HG03378 (cell line): ENCODE measurements around the gene LGALS3.
"Not testable (repeated sequence)": the region's sequence is repeated elsewhere in the genome, so short reads cannot be mapped to it uniquely, and the experiment has no call there.

ENCODE experiments used
- ATAC-seq: cut with Tn5 transposase; IDR thresholded peaks from one replicate; pipeline ENCODE4 v1.9.1; 2021; ENCODE audit warnings: mild to moderate bottlenecking, moderate library complexity; ENCODE audit not compliant: unreplicated experiment

LGALS3 gene

DNA sequence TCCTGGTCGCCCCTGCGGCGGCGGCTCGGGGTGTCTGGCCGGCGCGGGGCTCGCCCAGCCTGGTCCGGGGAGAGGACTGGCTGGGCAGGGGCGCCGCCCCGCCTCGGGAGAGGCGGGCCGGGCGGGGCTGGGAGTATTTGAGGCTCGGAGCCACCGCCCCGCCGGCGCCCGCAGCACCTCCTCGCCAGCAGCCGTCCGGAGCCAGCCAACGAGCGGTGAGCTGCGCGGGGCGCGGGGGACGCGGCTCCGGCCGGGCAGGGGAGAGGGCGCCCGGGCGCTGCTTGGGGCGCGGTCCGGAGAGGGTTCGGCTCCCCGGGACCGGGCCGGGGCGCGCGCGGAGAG, at the start of gene LGALS3:
Gene LGALS3, plus strand, starts transcription at position 167 of the 342 bp plus-strand sequence. CDS start 8,122 bp downstream, outside the sequence.
- peak; percentile 9 for ATAC-seq

DNA sequence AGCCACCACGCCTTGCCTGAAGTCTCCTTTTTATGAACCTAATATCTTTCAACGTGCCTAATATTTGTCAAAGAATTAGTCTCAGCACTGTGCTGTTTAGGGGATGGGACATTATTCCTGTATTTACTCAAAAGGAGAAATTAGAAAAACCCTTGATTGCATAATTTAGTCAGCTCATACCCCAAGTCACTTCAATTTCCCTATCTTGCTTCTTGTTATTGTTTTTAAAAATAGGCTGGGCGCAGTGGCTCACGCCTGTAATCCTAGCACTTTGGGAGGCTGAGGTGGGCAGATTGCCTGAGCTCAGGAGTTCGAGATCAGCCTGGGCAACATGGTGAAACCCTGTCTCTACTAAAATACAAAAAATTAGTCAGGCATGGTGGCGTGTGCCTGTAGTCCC, 49.1 kb upstream of the LGALS3 start:
- ATAC-seq: not testable (repeated sequence)

DNA sequence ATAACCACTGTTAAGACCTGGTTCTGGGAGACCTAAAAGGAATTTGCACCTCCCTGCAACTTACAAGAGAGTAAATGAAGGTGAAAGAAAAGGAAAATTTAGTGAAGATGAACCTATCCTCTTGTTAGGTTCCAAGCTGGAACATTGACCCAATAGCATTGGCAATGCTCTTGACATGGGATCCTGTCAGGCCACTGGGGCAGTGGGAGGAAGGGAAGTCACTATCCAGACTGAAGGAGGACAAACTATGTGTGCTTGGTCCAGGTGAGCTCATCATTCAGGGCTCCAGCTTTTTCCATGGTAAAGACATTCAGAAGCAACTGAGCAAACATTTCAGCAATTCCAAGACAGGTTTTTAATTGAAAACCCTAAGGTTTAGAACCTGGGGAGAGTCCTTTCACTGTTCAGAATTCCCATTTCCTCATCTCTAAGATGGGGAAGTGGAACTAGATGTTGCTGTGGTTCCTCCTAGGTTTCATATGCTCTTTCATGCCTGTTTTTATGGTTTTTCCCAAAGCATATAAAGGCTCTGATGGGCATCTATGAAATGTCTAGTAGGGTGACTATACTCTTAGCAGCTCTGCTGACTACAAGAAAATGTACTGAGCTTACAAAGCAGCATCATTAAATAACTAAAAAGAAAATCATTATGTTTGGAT, 44.5 kb upstream of the LGALS3 start:
- no peak for ATAC-seq

DNA sequence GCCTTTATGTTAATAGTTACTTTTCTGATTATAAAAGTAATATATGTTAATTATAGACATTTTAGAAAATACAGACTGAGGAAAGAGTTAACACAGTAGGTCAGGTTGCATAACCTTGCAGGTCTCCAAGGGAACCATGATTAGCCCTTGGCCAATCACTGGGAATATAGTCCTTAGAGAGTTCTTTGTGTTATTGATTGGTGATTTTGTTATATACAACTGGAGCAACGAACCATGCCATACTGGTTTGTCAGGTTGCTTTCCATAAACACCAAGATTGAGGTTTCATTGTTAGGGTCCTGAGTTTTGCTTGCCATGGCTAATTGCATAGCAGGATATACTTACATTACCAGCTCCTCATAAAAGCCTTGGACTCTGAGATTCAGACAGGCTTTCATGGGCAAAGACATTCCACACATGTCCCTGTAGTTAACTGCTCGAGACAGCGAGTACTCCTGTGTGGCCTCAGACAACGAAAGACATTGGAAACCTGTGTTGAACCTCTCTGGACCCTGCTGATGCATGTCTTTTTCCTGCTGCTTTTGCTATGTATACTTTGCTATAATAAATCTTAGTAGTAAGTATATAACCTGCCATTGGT, 43.9 kb upstream of the LGALS3 start:
- ATAC-seq: no peak

DNA sequence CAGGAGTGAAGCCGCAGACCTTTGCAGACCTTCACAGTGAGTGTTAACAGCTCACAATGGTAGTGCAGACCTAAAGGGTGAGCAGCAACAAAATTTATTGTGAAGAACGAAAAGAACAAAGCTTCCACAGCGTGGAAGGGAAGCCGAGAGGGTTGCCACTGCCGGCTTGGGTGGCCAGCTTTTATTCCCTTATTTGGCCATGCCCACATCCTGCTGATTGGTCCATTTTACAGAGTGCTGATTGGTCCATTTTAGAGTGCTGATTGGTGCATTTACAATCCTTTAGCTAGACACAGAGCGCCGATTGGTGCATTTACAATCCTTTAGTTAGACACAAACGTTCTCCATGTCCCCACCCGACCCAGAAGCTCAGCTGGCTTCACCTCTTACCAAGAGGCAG, 42.1 kb upstream of the LGALS3 start:
- no peak for ATAC-seq

DNA sequence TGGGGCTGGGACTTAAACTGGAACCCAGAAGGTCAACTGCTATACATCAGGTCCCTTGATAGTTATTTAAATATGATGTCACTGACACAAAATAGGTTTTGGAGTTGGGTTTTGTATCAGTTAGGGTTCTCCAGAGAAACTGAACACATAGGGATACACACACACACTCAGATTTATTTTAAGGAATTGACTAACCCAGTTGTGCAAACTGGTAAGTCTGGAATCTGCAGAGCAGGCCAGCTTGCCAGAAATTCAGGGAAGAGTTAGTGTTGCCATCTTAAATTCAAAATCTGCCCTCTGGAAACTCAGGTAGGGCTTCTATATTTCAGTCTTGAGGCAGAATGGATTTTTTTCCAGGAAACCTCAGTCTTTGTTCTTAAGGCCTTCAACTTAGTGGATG, 40.7 kb upstream of the LGALS3 start:
- ATAC-seq: no peak

DNA sequence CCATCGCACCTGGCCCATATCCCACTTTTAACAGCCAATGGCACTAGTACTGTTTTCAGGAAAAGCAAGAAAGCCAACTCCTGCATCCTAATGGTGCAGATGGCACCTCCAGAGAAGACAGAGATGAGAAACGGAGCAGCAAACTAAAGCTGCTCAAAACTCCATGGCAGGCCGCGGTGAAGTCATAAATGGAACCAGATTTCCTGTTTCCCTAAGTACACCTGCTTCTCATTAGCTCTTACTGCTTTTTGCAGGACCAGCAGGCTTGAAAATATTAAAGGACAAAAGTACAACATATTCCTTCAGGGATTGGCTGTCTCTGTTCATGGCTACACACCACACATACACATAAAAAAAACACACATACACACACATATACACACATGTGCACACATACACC, 36.7 kb upstream of the LGALS3 start:
- ATAC-seq: no peak

DNA sequence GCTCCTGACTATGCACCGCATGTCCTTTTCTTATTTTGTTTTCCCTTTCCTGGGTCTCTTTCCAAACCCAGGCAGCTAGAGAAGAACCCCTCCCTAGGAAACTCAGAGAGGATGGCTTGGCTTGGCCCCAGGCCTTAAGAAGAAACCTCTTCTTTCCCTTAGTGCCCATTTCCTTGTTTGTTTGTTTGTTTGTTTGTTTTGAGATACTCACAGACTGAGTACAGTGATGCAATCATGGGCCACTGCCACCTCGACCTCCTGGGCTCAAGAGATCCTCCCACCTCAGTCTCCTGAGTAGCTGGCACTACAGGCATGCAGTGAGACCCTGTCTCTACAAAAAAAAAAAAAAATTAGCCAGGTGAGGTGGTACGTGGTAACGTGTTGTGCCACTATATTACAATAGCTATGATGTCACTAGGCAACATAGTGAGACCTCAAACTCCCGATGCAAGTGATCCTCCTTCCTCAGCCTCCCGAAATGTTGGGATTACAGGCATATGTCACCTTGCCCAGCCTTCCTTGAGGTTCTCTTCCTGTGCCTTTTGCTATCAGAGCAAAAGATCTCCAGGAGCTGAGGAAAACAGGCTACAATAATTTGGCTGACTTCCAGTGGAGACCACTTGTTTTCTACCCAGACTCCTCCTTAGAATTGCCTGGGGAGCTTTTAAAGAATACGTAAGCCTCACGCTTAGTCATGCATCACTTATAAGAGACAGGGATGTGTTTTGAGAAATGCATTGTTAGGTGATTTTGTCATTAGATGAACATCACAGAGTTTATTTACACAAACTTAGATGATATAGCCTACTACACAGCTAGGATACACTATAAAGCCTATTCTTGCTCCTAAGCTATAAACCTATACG, 34.5 kb upstream of the LGALS3 start:
- no peak for ATAC-seq

DNA sequence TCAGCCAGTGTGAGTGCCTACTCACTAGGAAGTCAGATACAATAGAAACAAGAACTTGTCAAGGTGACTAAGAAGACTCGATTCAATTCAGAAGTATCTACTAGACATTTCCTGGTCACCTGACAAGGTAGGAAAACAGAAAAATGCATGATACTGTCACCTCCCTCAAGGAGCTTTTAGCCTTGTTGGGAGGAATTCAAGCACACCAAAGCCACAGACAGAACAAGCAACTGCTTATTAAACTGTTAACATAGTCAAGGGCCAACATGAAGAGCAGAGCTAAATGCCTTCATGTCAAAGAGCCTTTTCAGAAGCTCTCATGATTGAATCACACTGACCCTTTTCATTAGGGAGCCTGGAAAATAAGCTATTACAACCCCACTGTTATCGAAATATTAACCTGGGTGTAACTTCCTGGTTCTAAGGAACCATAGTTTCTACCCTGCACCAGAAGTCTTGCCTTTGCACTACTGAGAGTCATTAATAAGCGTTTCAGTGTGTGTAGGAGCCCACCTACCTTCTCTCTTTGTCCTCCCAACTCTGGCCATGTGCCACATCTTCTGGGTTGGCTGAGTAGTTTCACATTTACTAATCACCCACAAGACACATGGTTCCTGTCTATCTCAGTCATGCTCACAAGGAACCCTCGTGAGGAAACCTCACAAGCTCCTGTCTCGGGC, 31.0 kb upstream of the LGALS3 start:
- ATAC-seq: peak; percentile 59

DNA sequence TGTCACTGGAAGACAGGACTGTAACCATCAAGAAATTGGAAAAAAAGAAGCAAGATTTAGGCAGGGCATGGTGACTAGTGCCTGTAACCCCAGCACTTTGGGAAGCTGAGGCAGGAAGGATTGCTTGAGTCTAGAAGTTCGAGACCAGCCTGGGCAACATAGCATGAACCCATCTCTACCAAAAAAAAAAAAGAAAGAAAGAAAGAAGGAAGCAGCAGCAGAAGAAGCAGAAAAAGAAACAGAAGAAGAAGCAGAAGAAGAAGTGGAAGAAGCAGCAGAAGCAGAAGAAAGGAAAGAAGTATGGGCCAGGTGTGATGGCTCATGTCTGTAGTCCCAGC, 30.5 kb upstream of the LGALS3 start:
- ATAC-seq: no peak

DNA sequence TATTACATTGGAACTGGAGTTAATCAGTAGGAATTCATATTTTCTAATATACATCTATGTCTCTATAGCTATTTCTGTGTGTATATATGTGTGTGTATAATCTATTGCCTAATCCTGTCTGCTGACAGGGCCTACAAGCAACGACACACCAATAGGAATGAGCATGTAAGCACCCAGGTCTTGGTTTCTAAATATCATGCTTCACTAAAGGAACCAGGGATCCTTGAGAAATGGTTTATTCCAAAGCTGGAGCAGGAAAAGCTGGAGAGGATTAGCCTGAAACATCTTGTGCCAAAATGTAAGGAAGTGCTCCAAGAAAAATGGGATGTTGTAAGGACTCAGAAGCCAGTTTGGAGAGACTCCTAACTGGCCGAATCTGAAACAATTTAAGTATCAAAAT, 29.3 kb upstream of the LGALS3 start:
- ATAC-seq: no peak

DNA sequence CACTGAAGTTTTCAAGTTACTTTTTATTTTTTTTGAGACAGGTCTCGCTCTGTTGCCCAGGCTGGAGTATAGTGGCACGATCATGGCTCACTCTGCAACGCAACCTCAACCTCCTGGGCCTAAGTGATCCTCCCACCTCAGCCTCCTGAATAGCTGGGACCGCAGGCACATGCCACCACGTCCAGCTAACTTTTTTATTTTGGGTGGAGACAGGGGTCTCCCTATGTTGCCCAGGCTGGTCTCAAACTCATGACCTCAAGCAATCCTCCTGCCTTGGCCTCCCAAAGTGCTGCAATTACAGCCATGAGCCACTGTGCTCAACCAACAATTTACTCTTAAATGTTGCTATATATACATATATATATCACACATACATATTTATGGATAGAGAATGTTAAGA, 27.4 kb upstream of the LGALS3 start:
- no peak for ATAC-seq

DNA sequence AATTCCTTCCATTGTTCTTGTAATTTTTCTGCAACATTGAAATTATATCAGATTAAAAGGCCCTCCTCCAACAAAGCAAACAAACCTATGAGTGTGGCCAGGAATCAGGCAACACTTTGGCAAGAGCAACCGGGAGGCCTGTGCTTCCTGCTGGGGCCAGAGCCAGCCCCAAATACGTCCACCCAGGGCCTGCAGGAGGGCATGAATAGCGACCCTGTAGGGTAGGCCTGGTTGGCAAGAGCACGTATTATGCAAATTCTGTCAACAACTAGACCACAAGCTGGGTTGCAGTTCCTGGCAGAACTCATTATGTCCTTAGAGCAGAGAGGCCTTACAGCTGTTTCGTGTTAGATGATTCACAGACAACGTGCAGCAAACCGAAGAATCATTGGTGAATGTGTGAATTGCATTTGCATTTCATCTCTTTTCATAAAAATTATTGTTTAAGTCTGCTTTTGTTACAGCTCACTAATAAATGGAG, 26.9 kb upstream of the LGALS3 start:
- peak; percentile 79 for ATAC-seq

DNA sequence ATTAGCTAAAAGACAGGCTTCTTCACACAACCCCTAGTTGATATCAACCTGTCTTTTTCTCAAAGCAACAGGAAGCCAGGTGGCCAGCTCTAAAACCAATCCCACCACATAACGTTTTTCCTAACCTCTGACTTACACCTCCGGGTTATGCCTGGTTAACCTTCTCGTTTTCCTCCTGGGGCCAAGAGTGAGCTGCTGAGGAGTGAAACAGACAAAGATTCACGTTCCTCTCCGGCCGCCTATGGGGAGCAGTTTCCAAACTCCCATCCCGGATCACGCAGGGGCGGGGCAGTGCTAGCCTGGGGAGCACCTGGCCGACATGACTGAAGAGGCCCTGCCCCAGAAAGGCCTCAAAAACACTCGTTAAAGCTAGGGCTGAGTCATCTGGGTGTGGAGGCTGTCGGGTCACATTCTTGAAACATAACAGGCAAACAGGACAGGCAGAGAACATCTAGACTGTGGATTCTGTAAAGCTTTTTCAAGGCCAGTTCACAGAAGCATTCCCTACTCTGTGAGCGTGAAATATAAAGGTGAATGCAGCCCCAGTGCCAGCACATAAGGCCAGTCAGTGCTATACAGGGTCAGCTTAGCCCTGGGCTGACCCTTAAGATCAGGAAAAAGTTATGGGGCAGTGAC, 25.9 kb upstream of the LGALS3 start:
- peak; percentile 37 for ATAC-seq

DNA sequence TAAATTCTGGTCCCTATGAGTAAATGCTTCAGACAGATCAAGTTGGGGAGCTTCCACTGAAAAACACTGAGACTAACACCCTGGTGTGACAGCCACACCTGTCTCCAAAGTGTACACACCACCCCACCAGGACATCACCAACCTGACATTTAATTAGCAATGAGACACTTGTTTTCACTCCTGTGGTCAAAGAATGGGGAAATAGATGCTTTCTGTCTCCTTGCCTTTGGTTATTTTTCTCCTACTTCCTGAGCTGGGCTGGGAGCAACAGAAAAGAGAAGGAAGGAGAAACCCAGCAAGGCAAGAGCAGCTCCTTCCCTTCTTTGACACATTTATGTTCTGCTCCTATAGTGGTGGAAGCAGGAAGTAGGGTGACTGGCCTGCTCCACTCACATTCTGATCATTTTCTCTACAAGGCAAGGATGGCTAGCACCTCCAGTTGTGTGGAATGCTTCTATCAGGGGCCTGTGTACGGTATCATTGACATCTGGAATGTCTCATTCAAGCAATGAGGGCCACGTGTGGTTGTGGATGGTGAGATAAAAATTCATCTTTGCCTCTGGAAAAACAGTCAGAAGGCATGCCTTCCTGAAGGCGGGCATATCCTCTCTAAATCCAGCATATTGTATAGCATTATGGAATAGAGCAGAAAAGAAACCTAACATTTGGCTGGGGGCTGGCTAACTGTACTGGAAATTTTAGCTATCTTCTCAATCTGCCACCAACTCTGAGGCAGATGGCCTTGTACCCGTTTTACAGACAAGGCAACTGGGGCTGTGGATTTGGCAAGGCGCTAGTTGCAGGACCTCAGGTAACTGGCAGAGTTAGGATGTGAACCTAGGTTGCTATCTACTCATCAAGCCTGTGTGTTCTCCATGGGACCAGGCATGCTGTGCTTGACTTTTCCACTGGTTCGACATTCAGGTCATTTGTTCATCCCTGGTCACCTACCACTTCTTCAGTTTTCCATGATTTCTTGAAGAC, 24.8 kb upstream of the LGALS3 start:
- no peak for ATAC-seq

DNA sequence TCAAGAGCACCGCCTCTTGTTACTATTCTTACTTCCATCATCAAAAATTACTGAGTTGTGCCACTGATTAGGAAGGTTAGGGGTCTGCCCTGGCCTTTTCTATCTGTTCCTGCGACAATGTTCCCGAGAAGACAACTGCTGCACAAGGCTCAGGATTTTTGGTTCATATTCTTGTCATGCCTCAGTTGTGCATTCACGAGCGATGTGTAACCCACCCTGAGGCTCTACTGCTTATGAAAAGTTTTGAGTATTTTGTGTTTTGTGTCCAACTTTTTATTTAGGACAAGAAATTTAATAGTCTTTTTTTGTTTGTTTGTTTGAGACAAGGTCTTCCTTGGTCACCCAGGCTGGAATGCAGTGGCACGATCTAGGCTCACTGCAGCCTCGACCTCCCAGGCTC, 23.1 kb upstream of the LGALS3 start:
- ATAC-seq: no peak

DNA sequence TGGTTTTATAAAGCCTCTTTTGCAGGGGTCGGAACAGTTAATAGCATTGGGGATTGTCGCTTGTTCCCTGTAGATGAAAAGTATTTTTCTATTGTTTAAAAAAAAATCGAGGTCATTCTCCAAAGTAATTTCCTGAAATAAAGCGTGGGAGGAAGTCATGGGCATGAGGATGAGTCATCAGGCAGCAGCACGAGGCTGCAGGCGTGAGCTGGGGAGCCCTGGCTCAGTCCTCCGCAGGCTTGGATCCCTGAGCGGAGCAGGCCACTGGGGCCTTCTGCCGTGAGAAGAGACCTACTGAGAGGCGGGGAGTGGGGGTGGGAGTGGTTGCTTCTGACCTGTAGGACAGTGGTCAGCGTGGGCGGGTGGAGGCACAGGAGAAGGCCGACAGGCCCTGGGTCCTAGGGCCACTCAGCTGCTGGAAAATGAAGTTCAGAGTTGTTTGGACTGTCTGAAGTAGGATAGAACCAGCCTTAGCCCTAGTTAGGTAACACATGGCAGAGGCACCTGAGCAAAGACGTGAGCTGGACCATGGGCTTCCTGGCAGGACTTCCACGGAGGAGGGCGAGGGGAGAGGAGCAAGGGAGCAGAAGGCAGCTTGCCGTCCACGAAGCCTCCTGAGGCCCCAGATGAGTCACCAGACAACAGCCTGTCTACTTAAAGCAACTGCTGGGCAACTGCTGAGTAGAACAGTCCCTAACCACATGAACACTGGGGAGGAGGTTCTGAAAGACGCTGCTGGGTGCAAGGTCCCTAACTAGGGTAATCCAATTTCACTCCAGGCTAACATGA, 21.1 kb upstream of the LGALS3 start:
- peak; percentile 54 for ATAC-seq

DNA sequence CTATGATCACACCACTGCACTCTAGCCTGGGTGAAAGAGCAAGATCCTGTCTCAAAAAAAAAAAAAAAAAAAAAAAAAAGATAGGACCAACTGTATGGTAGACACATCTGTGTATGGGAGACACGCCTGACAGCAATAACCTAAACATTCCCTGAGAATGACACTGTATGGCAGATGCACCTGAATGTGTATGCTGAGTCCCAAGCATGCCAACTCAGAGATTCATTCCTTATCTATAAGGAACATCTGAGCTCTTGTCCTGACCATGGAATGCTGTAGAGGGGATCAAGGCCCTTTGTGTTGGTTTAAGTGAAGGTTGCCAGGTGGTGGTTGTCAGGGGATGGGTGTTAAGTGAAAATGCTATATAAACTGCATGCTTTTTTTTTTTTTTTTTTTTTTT, 19.2 kb upstream of the LGALS3 start:
- no peak for ATAC-seq

DNA sequence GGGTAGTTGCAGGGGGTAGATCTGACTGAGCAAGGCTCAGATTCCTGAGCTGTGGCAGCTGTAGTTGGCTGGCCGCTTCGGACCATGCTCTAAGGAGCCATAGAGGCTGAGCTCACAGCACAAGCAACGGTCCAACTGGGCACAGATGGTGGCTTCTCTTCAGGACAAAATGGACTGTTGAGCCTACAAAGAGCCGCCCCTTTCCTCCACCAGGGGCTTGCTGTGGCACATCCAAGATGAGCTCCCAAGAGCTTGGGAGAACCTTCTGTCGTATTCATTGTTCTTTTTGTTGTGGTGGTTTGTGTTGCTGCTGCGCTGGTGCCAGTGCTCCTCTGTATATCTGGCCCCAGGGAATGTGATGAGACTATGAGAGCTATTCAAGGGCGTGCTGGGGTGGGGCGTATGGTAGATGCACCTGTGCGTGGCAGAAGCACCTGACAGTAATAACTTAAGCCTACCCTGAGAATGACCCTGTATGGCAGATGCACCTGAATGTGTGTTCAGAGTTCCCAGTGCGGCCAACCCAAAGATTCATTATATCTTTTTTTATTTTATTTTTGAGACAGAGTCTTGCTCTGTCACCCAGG, 17.8 kb upstream of the LGALS3 start:
- ATAC-seq: no peak
